ENCODE data around the gene IPO11.

IPO11 gene

GRCh38 chr5:62431735-62432620, 19.4 kb downstream of the IPO11 start:
- no peak for DNase-seq (ENCODE audit: low read depth)
- no peak overlapping the region for H3K4me3 ChIP-seq (ENCODE audit: low read depth, low read length)

- DNase-seq (ENCODE audit: low read depth) = no peak
- no peak overlapping the region for H3K4me3 ChIP-seq (ENCODE audit: low read depth, low read length)
These were observed 20.1 kb downstream of the IPO11 start for GRCh38 chr5:62432621-62433064.

GRCh38 chr5:62448528-62448927, 36.0 kb downstream of the IPO11 start:
- no peak overlapping the region for H3K4me3 ChIP-seq (ENCODE audit: low read depth, low read length)
- no peak for DNase-seq (ENCODE audit: low read depth)

GRCh38 chr5:62450259-62450658, 37.7 kb downstream of the IPO11 start:
- no peak for DNase-seq (ENCODE audit: low read depth)
- H3K4me3 ChIP-seq (ENCODE audit: low read depth, low read length) = no peak overlapping the region

- H3K4me3 ChIP-seq (ENCODE audit: low read depth, low read length) = no peak overlapping the region
- no peak for DNase-seq (ENCODE audit: low read depth)
These were observed 44.5 kb downstream of the IPO11 start for GRCh38 chr5:62457071-62457470.

GRCh38 chr5:62460578-62460983, 48.0 kb downstream of the IPO11 start:
- no peak overlapping the region for H3K4me3 ChIP-seq (ENCODE audit: low read depth, low read length)
- DNase-seq (ENCODE audit: low read depth) = no peak

GRCh38 chr5:62461561-62461960, 49.0 kb downstream of the IPO11 start:
- no peak for DNase-seq (ENCODE audit: low read depth)
- no peak overlapping the region for H3K4me3 ChIP-seq (ENCODE audit: low read depth, low read length)

GRCh38 chr5:62465985-62466925, 53.7 kb downstream of the IPO11 start:
- no peak for DNase-seq (ENCODE audit: low read depth)
- no peak overlapping the region for H3K4me3 ChIP-seq (ENCODE audit: low read depth, low read length)

GRCh38 chr5:62473209-62473608, 60.6 kb downstream of the IPO11 start:
- no peak for DNase-seq (ENCODE audit: low read depth)
- H3K4me3 ChIP-seq (ENCODE audit: low read depth, low read length) = no peak overlapping the region

GRCh38 chr5:62475072-62475471, 62.5 kb downstream of the IPO11 start:
- no peak overlapping the region for H3K4me3 ChIP-seq (ENCODE audit: low read depth, low read length)
- peak; percentile 49 for DNase-seq (ENCODE audit: low read depth)

GRCh38 chr5:62477801-62478200, 65.2 kb downstream of the IPO11 start:
- no peak for DNase-seq (ENCODE audit: low read depth)
- no peak overlapping the region for H3K4me3 ChIP-seq (ENCODE audit: low read depth, low read length)

- DNase-seq (ENCODE audit: low read depth) = no peak
- H3K4me3 ChIP-seq (ENCODE audit: low read depth, low read length) = no peak overlapping the region
These were observed 71.0 kb downstream of the IPO11 start for GRCh38 chr5:62483556-62483955.

GRCh38 chr5:62486672-62487071, 74.1 kb downstream of the IPO11 start:
- DNase-seq (ENCODE audit: low read depth) = no peak
- no peak overlapping the region for H3K4me3 ChIP-seq (ENCODE audit: low read depth, low read length)

GRCh38 chr5:62488531-62488930, 76.0 kb downstream of the IPO11 start:
- no peak overlapping the region for H3K4me3 ChIP-seq (ENCODE audit: low read depth, low read length)
- no peak for DNase-seq (ENCODE audit: low read depth)

GRCh38 chr5:62489471-62489870, 76.9 kb downstream of the IPO11 start:
- DNase-seq (ENCODE audit: low read depth) = no peak
- H3K4me3 ChIP-seq (ENCODE audit: low read depth, low read length) = no peak overlapping the region

GRCh38 chr5:62494772-62495171, 82.2 kb downstream of the IPO11 start:
- no peak for DNase-seq (ENCODE audit: low read depth)
- no peak overlapping the region for H3K4me3 ChIP-seq (ENCODE audit: low read depth, low read length)

GRCh38 chr5:62496876-62497275, 84.3 kb downstream of the IPO11 start:
- DNase-seq (ENCODE audit: low read depth) = no peak
- H3K4me3 ChIP-seq (ENCODE audit: low read depth, low read length) = no peak overlapping the region

GRCh38 chr5:62498961-62499360, 86.4 kb downstream of the IPO11 start:
- no peak overlapping the region for H3K4me3 ChIP-seq (ENCODE audit: low read depth, low read length)
- DNase-seq (ENCODE audit: low read depth) = no peak

- H3K4me3 ChIP-seq (ENCODE audit: low read depth, low read length) = no peak overlapping the region
- DNase-seq (ENCODE audit: low read depth) = no peak
These were observed 87.2 kb downstream of the IPO11 start for GRCh38 chr5:62499756-62500155.

- no peak for DNase-seq (ENCODE audit: low read depth)
- H3K4me3 ChIP-seq (ENCODE audit: low read depth, low read length) = no peak overlapping the region
These were observed 90.0 kb downstream of the IPO11 start for GRCh38 chr5:62502456-62503101.
